Neural cell (in vitro differentiated cells): Measurements from ENCODE around the gene SLC39A2. TPM values are rescaled to one million over a fixed set of nuclear protein-coding genes. Genes with fewer than 3 reads are reported as not detected.

ENCODE experiments used
- H2AFZ ChIP-seq: fragments of 200-600, 300-800 bp; sonication (generic), shearing (Covaris generic); 2 replicates; pipeline ENCODE4 v1.6.0; 2014; ENCODE audit warnings: low read depth, mild to moderate bottlenecking, antibody characterized with exemption, low read length, moderate library complexity
- H3F3A ChIP-seq: fragments of 200-600 bp; shearing (Covaris generic); 2 replicates; pipeline ENCODE4 v1.6.1; 2016; ENCODE audit warnings: mild to moderate bottlenecking, moderate library complexity, mixed read lengths, antibody characterized with exemption, low read length; ENCODE audit not compliant: insufficient read depth, poor library complexity, severe bottlenecking
- H3K27ac ChIP-seq: fragments of 200-600, 300-800 bp; sonication (generic), shearing (Covaris generic); 2 replicates; pipeline ENCODE4 v1.5.1; 2014; ENCODE audit warnings: mild to moderate bottlenecking, low read length, moderate library complexity
- H3K27me3 ChIP-seq: fragments of 300-800, 200-600 bp; sonication (generic), shearing (Covaris generic); 2 replicates; pipeline ENCODE4 v1.6.0; 2014; ENCODE audit warnings: mild to moderate bottlenecking, low read depth, low read length, moderate library complexity; ENCODE audit not compliant: insufficient read depth
- H3K36me3 ChIP-seq: fragments of 300-800, 200-600 bp; sonication (generic), shearing (Covaris generic); 2 replicates; pipeline ENCODE4 v1.5.1; 2014; ENCODE audit warnings: mild to moderate bottlenecking, antibody characterized with exemption, low read length, moderate library complexity; ENCODE audit not compliant: insufficient read depth
- H3K4me2 ChIP-seq: fragments of 300-800, 200-600 bp; sonication (generic), shearing (Covaris generic); 2 replicates; pipeline ENCODE4 v1.6.0; 2014; ENCODE audit warnings: mild to moderate bottlenecking, low read length
- H3K4me3 ChIP-seq: fragments of 300-800, 200-600 bp; sonication (generic), shearing (Covaris generic); 2 replicates; pipeline ENCODE4 v1.5.1; 2014; ENCODE audit warnings: mild to moderate bottlenecking, low read length, moderate library complexity
- H3K79me2 ChIP-seq: fragments of 200-600 bp; shearing (Covaris generic); replicated peaks from 2 replicates; pipeline ENCODE4 v1.6.0; 2014; ENCODE audit warnings: mild to moderate bottlenecking, low read length, moderate library complexity; ENCODE audit not compliant: insufficient read depth
- H3K9ac ChIP-seq: fragments of 300-800, 200-600 bp; sonication (generic), shearing (Covaris generic); 2 replicates; pipeline ENCODE4 v1.6.1; 2016; ENCODE audit warnings: mild to moderate bottlenecking, low read length, mixed read lengths
- H3K9me2 ChIP-seq: fragments of 200-600 bp; shearing (Covaris generic); 2 replicates; pipeline ENCODE4 v1.6.1; 2016; ENCODE audit warnings: mild to moderate bottlenecking, low read length, mixed read lengths; ENCODE audit not compliant: insufficient read depth
- H3K9me3 ChIP-seq: fragments of 200-600, 300-800 bp; sonication (generic), shearing (Covaris generic); 2 replicates; pipeline ENCODE4 v1.6.1; 2016; ENCODE audit warnings: mild to moderate bottlenecking, mixed run types, low read length, moderate library complexity, mixed read lengths
- H4K20me1 ChIP-seq: fragments of 200-600 bp; shearing (Covaris generic); 2 replicates; pipeline ENCODE4 v1.6.1; 2016; ENCODE audit warnings: mild to moderate bottlenecking, mixed run types; ENCODE audit not compliant: insufficient read depth
- EP300 ChIP-seq: fragments of 450-650 bp; conservative IDR thresholded peaks from 2 replicates; pipeline ENCODE4 v1.6.1; 2014; ENCODE audit warnings: antibody characterized with exemption, mild to moderate bottlenecking, moderate library complexity; ENCODE audit not compliant: poor library complexity, severe bottlenecking
- EZH2 ChIP-seq: fragments of 200-600, 300-800 bp; shearing (Covaris generic), sonication (generic); IDR thresholded peaks from 2 replicates; pipeline ENCODE4 v1.6.1; 2014; ENCODE audit warnings: antibody characterized with exemption, low read length, borderline replicate concordance, mild to moderate bottlenecking; ENCODE audit not compliant: insufficient read depth, poor library complexity, severe bottlenecking
- MXI1 ChIP-seq: fragments of 450-650 bp; conservative IDR thresholded peaks from 2 replicates; pipeline ENCODE4 v1.6.1; 2014; ENCODE audit warnings: antibody characterized with exemption, mild to moderate bottlenecking; ENCODE audit not compliant: poor library complexity, severe bottlenecking
- POLR2AphosphoS5 ChIP-seq: IDR thresholded peaks from 2 replicates; pipeline ENCODE4 v1.6.1; 2012
- RAD21 ChIP-seq: fragments of 450-650 bp; conservative IDR thresholded peaks from 2 replicates; pipeline ENCODE4 v1.6.1; 2014; ENCODE audit warnings: antibody characterized with exemption, mild to moderate bottlenecking, moderate library complexity
- SMC3 ChIP-seq: fragments of 450-650 bp; conservative IDR thresholded peaks from 2 replicates; pipeline ENCODE4 v1.6.1; 2014; ENCODE audit warnings: antibody characterized with exemption, mild to moderate bottlenecking, moderate library complexity; ENCODE audit not compliant: poor library complexity
- TAF1 ChIP-seq: IDR thresholded peaks from 2 replicates; pipeline ENCODE4 v1.6.1; 2012; ENCODE audit warnings: low read depth
- polyA plus RNA-seq: library from polyadenylated mRNA; depleted of rRNA; stranded (reverse); fragments of >200 nt; gene quantifications from 2 replicates; pipeline ENCODE4 v1.2.3, GENCODE V29; 2014
- TF ChIP-seq, protein P1 (sequence below): IDR thresholded peaks from 2 replicates; pipeline ENCODE4 v1.6.1; 2012; ENCODE audit warnings: borderline replicate concordance
- TF ChIP-seq, protein P2 (sequence below): fragments of 450-650 bp; IDR thresholded peaks from 2 replicates; pipeline ENCODE4 v1.5.1; 2014; ENCODE audit warnings: antibody characterized with exemption, mild to moderate bottlenecking, moderate library complexity; ENCODE audit not compliant: poor library complexity, severe bottlenecking

Gene SLC39A2
- polyA plus RNA-seq, 1 donor from 2014 or later = not detected

DNA sequence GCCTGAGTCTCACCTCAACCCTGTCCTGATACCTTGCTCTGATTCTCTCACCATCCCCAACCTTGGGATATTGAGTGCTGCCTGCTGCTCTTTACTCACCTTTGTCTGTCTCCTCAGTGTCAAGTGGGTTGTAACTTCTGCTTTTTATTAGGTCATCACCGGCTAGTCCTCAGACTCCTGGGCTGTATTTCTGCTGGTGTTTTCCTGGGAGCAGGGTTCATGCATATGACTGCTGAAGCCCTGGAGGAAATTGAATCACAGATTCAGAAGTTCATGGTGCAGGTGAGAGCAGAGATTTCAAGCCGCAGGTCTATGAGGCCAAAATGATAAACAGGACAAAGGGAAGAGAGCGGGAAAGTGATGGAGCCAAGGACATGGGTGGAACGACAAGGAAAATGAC, 498 bp downstream of the SLC39A2 start:
- H3K36me3 ChIP-seq = no peaks in the 10 kb centered on the region
- no peak overlapping the region for H3K27ac ChIP-seq
- no peaks in the 10 kb centered on the region for H3K27me3 ChIP-seq
- H3K9me2 ChIP-seq = no peaks in the 10 kb centered on the region
- H3K79me2 ChIP-seq = no peaks in the 10 kb centered on the region
- H2AFZ ChIP-seq = no peak overlapping the region
- H3K4me3 ChIP-seq = no peak overlapping the region
- H3F3A ChIP-seq = no peaks in the 10 kb centered on the region
- H3K9me3 ChIP-seq = no peaks in the 10 kb centered on the region
- no peaks in the 10 kb centered on the region for H4K20me1 ChIP-seq
- TF ChIP-seq, protein P1, sequence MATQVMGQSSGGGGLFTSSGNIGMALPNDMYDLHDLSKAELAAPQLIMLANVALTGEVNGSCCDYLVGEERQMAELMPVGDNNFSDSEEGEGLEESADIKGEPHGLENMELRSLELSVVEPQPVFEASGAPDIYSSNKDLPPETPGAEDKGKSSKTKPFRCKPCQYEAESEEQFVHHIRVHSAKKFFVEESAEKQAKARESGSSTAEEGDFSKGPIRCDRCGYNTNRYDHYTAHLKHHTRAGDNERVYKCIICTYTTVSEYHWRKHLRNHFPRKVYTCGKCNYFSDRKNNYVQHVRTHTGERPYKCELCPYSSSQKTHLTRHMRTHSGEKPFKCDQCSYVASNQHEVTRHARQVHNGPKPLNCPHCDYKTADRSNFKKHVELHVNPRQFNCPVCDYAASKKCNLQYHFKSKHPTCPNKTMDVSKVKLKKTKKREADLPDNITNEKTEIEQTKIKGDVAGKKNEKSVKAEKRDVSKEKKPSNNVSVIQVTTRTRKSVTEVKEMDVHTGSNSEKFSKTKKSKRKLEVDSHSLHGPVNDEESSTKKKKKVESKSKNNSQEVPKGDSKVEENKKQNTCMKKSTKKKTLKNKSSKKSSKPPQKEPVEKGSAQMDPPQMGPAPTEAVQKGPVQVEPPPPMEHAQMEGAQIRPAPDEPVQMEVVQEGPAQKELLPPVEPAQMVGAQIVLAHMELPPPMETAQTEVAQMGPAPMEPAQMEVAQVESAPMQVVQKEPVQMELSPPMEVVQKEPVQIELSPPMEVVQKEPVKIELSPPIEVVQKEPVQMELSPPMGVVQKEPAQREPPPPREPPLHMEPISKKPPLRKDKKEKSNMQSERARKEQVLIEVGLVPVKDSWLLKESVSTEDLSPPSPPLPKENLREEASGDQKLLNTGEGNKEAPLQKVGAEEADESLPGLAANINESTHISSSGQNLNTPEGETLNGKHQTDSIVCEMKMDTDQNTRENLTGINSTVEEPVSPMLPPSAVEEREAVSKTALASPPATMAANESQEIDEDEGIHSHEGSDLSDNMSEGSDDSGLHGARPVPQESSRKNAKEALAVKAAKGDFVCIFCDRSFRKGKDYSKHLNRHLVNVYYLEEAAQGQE = no peak
- TF ChIP-seq TAF1 = no peak
- TF ChIP-seq RAD21 = no peak
- TF ChIP-seq EZH2 = no peak
- TF ChIP-seq EP300 = no peak
- no peak for TF ChIP-seq MXI1
- no peak overlapping the region for H3K4me2 ChIP-seq
- no peak overlapping the region for H3K9ac ChIP-seq

DNA sequence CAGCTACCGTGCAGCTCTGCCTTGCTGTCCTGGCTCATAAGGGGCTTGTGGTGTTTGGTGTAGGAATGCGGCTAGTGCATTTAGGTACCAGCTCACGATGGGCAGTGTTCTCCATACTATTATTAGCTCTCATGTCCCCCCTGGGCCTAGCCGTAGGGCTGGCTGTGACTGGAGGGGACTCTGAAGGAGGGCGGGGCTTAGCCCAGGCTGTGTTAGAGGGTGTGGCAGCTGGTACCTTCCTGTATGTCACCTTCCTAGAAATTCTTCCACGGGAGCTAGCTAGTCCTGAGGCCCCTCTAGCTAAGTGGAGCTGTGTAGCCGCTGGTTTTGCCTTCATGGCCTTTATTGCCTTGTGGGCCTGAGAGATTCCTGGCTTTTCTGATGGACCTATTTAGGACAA, 2.1 kb downstream of the SLC39A2 start:
- Histone ChIP-seq H3K9me3 (no peaks in the 10 kb centered on the region), H3K4me2 (no peak overlapping the region), H2AFZ (no peak overlapping the region)

More for the DNA sequence above, 2.1 kb downstream of the SLC39A2 start:
- no peaks in the 10 kb centered on the region for H3K36me3 ChIP-seq
- no peaks in the 10 kb centered on the region for H3K79me2 ChIP-seq
- TF ChIP-seq MXI1 (no peak), SMC3 (no peak), POLR2AphosphoS5 (no peak), EP300 (no peak), TAF1 (no peak), EZH2 (no peak), RAD21 (no peak)
- TF ChIP-seq, protein P1 = no peak
- TF ChIP-seq, protein P2, sequence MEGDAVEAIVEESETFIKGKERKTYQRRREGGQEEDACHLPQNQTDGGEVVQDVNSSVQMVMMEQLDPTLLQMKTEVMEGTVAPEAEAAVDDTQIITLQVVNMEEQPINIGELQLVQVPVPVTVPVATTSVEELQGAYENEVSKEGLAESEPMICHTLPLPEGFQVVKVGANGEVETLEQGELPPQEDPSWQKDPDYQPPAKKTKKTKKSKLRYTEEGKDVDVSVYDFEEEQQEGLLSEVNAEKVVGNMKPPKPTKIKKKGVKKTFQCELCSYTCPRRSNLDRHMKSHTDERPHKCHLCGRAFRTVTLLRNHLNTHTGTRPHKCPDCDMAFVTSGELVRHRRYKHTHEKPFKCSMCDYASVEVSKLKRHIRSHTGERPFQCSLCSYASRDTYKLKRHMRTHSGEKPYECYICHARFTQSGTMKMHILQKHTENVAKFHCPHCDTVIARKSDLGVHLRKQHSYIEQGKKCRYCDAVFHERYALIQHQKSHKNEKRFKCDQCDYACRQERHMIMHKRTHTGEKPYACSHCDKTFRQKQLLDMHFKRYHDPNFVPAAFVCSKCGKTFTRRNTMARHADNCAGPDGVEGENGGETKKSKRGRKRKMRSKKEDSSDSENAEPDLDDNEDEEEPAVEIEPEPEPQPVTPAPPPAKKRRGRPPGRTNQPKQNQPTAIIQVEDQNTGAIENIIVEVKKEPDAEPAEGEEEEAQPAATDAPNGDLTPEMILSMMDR = no peak
- no peaks in the 10 kb centered on the region for H3F3A ChIP-seq
- H3K27ac ChIP-seq = no peak overlapping the region
- no peak overlapping the region for H3K4me3 ChIP-seq
- H3K27me3 ChIP-seq = no peaks in the 10 kb centered on the region
- no peak overlapping the region for H3K9ac ChIP-seq
- H3K9me2 ChIP-seq = no peaks in the 10 kb centered on the region
- no peaks in the 10 kb centered on the region for H4K20me1 ChIP-seq
